GM12878 (cell line): ENCODE results near the gene TMEM38A. TPM values are rescaled to one million over a fixed set of nuclear protein-coding genes. Genes with fewer than 3 reads are reported as not detected.

Experiments used
- BCL11A ChIP-seq: IDR thresholded peaks from 2 replicates; pipeline ENCODE4 v1.6.1; 2011; ENCODE audit warnings: low read depth, low read length
- CREM ChIP-seq: IDR thresholded peaks from 2 replicates; pipeline ENCODE4 v1.6.1; 2014; ENCODE audit warnings: antibody characterized with exemption, low read depth
- E2F8 ChIP-seq: fragments of 450-650 bp; IDR thresholded peaks from 2 replicates; pipeline ENCODE4 v1.6.1; 2018; ENCODE audit warnings: mild to moderate bottlenecking, low read depth, moderate library complexity; ENCODE audit not compliant: partially characterized antibody
- EGR1 ChIP-seq, 2 experiments: IDR thresholded peaks; 1 replicate in 1 of 2; 2 replicates in 1 of 2; pipeline ENCODE4 v1.6.1; 2011 to 2012; ENCODE audit warnings: low read depth in 2 of 2, low read length in 2 of 2, borderline replicate concordance in 1 of 2, mild to moderate bottlenecking in 1 of 2, moderate library complexity in 1 of 2
- ELK1 ChIP-seq: IDR thresholded peaks from 2 replicates; pipeline ENCODE4 v1.6.1; 2012; ENCODE audit warnings: low read depth, low read length, improper control_type of control experiment
- EP300 ChIP-seq, 2 experiments: fragments of 150-350 bp in 1 of 2; IDR thresholded peaks; 2 replicates each; pipeline ENCODE4 v1.6.1; 2011 to 2012; ENCODE audit warnings: low read depth in 2 of 2, low read length in 2 of 2, borderline replicate concordance in 1 of 2, improper control_type of control experiment in 1 of 2, inconsistent platforms in 1 of 2; ENCODE audit not compliant: control insufficient read depth in 1 of 2
- FOS ChIP-seq: IDR thresholded peaks from 3 replicates; pipeline ENCODE4 v1.6.1; 2011; ENCODE audit warnings: borderline replicate concordance; ENCODE audit not compliant: insufficient read length; ENCODE audit errors: extremely low read depth
- FOXK2 ChIP-seq: fragments of 450-650 bp; IDR thresholded peaks from 2 replicates; pipeline ENCODE4 v1.6.1; 2017; ENCODE audit warnings: mild to moderate bottlenecking, moderate library complexity
- GABPA ChIP-seq: IDR thresholded peaks from 2 replicates; pipeline ENCODE4 v1.6.1; 2014; ENCODE audit warnings: antibody characterized with exemption, low read depth, mild to moderate bottlenecking, inconsistent platforms
- HDGF ChIP-seq: fragments of 450-650 bp; IDR thresholded peaks from 2 replicates; pipeline ENCODE4 v1.6.1; 2016; ENCODE audit warnings: antibody characterized with exemption
- IKZF1 ChIP-seq: fragments of 450-650 bp; conservative IDR thresholded peaks from 2 replicates; pipeline ENCODE4 v1.6.1; 2017; ENCODE audit warnings: antibody characterized with exemption, mild to moderate bottlenecking
- NBN ChIP-seq: fragments of 450-650 bp; IDR thresholded peaks from 2 replicates; pipeline ENCODE4 v1.6.1; 2016
- NRF1 ChIP-seq: conservative IDR thresholded peaks from 2 replicates; pipeline ENCODE4 v1.6.1; 2011; ENCODE audit warnings: mild to moderate bottlenecking, low read depth, low read length, improper control_type of control experiment
- PKNOX1 ChIP-seq: fragments of 450-650 bp; IDR thresholded peaks from 2 replicates; pipeline ENCODE4 v1.6.1; 2016; ENCODE audit warnings: mild to moderate bottlenecking
- POU2F2 ChIP-seq: IDR thresholded peaks from 3 replicates; pipeline ENCODE4 v1.6.1; 2011; ENCODE audit warnings: low read depth, mild to moderate bottlenecking, low read length, borderline replicate concordance
- RFX5 ChIP-seq: IDR thresholded peaks from 2 replicates; pipeline ENCODE4 v1.6.1; 2011; ENCODE audit warnings: low read depth, low read length, improper control_type of control experiment
- SIN3A ChIP-seq: IDR thresholded peaks from 2 replicates; pipeline ENCODE4 v1.6.1; 2012; ENCODE audit warnings: low read depth, low read length, improper control_type of control experiment
- SIX5 ChIP-seq: IDR thresholded peaks from 2 replicates; pipeline ENCODE4 v1.6.1; 2011; ENCODE audit warnings: mild to moderate bottlenecking, low read depth, low read length, moderate library complexity; ENCODE audit not compliant: severe bottlenecking
- SMAD1 ChIP-seq: fragments of 450-650 bp; IDR thresholded peaks from 2 replicates; pipeline ENCODE4 v1.6.1; 2018; ENCODE audit warnings: mild to moderate bottlenecking, low read depth; ENCODE audit not compliant: partially characterized antibody
- SMAD5 ChIP-seq: IDR thresholded peaks from 2 replicates; pipeline ENCODE4 v1.6.1; 2016; ENCODE audit warnings: antibody characterized with exemption, low read depth
- SP1 ChIP-seq: IDR thresholded peaks from one replicate; pipeline ENCODE4 v1.6.1; 2011; ENCODE audit warnings: low read depth, low read length
- STAT3 ChIP-seq: IDR thresholded peaks from 2 replicates; pipeline ENCODE4 v1.6.1; 2011; ENCODE audit warnings: low read depth, low read length, improper control_type of control experiment
- TCF3 ChIP-seq: IDR thresholded peaks from 2 replicates; pipeline ENCODE4 v1.6.1; 2012; ENCODE audit warnings: low read depth, mild to moderate bottlenecking, low read length, borderline replicate concordance; ENCODE audit not compliant: insufficient read depth
- USF1 ChIP-seq: IDR thresholded peaks from 2 replicates; pipeline ENCODE4 v1.6.1; 2011; ENCODE audit warnings: borderline replicate concordance, low read depth, mild to moderate bottlenecking, moderate library complexity, mixed read lengths, low read length; ENCODE audit not compliant: insufficient read depth; ENCODE audit errors: extremely low read length
- polyA plus RNA-seq, 11 experiments: library from polyadenylated mRNA; depleted of rRNA in 4 of 11; unstranded in 6 of 11; stranded (reverse) in 5 of 11; fragments of >200 nt; fragmentation: Nextera tagmentation in 4 of 11; fragmentation: Illumina TruSeq in 1 of 11; extraction: Ambion mirVana in 4 of 11; extraction: Trizol in 1 of 11; gene quantifications; 1 replicate in 1 of 11; 2 replicates in 10 of 11; pipeline versions ENCODE4 v1.2.1 to v1.2.3, GENCODE V29; 2011 to 2016; ENCODE audit warnings: inconsistent platforms in 2 of 11, missing spikeins in 2 of 11, low read depth in 1 of 11
- total RNA-seq, 4 experiments: library from RNA; depleted of rRNA in 3 of 4; stranded (reverse); fragments of >200 nt in 3 of 4; fragmentation: Illumina TruSeq in 1 of 4; extraction: Trizol in 1 of 4; gene quantifications; 2 replicates each; pipeline versions ENCODE4 v1.2.1 to v1.2.3, GENCODE V29; 2013 to 2021

TMEM38A gene
- total and polyA plus RNA-seq, 10 of the 15 experiments (the other 5 are each of a cell fraction or from before 2014, with no cell fraction given): 4.5 to 22.2 (median 15.0) TPM

- TF ChIP-seq SIX5: peak; percentile 34
- peak; percentile 94 for TF ChIP-seq ELK1
- no peak for TF ChIP-seq RFX5
- TF ChIP-seq EP300 (IDR thresholded peaks at IDR 0.05; ENCODE audit: borderline replicate concordance in 1 of 2, control insufficient read depth in 1 of 2, low read depth in 2 of 2, low read length in 2 of 2): no peak
- peak; percentile 83; the same call in 1 of the 2 replicates for TF ChIP-seq SMAD5
- peak; percentile 86 for TF ChIP-seq NRF1
- no peak for TF ChIP-seq E2F8
- TF ChIP-seq STAT3: no peak
- TF ChIP-seq BCL11A: 0 out of 2 replicates have a peak, but pooled peaks have one; percentile 18
- 0 out of 3 replicates have a peak, but pooled peaks have one; percentile 6 for TF ChIP-seq POU2F2
- peak; percentile 72; the same call in 1 of the 2 replicates for TF ChIP-seq NBN
- TF ChIP-seq PKNOX1: peak; percentile 83
- TF ChIP-seq EGR1 (IDR thresholded peaks at IDR 0.05; ENCODE audit: borderline replicate concordance in 1 of 2, low read depth in 2 of 2, low read length in 2 of 2): no peak
- TF ChIP-seq IKZF1: peak; percentile 56; the same call in 1 of the 2 replicates
- no peak; the same call in 1 of the 2 replicates for TF ChIP-seq FOXK2
- TF ChIP-seq TCF3: no peak
- TF ChIP-seq SMAD1: peak; percentile 58
- peak; percentile 96 for TF ChIP-seq GABPA
- TF ChIP-seq USF1: peak; percentile 7
- TF ChIP-seq HDGF: peak; percentile 86; the same call in 1 of the 2 replicates
- peak; percentile 79 for TF ChIP-seq FOS
- TF ChIP-seq CREM: peak; percentile 66; the same call in 1 of the 2 replicates
- TF ChIP-seq SP1: peak; percentile 97
- TF ChIP-seq SIN3A: 0 out of 2 replicates have a peak, but pooled peaks have one; percentile 73
These were observed 869 bp upstream of the TMEM38A start, which contains the start of gene SMIM7 (continued) for GRCh38 chr19:16659832-16660708.
